ENCODE measurements around the gene PFKM. TPM values are rescaled to one million over a fixed set of nuclear protein-coding genes. Genes with fewer than 3 reads are reported as not detected.
A peak's percentile ranks its signal among the peaks of the same experiment; 100 is the strongest.
"Not testable (repeated sequence)": the region's sequence is repeated elsewhere in the genome, so short reads cannot be mapped to it uniquely, and the experiment has no call there.

Gene PFKM
- total RNA-seq, 2 experiments from 2014 or later = 53.2 to 79.6 TPM

- ATAC-seq = no peak
- H3K36me3 Mint-ChIP-seq (ENCODE audit: low read depth) = peaks cover 39% of the 10 kb centered on the region
- H3K4me1 Mint-ChIP-seq = no peaks in the 10 kb centered on the region
- no peak overlapping the region for H3K4me3 Mint-ChIP-seq
- no peak overlapping the region for H3K27ac Mint-ChIP-seq
- intact Hi-C loops (cut with DNase I, micrococcal nuclease) = no loop called here
- DNase-seq = no peak
- H3K27me3 Mint-ChIP-seq = no peaks in the 10 kb centered on the region
- H3K9me3 Mint-ChIP-seq (ENCODE audit: low read depth) = no peaks in the 10 kb centered on the region
- ChIA-PET POLR2A (no interaction called here), CTCF (interaction anchor here (0.6 kb wide), 1 partner anchor 215 kb away, joined by 3 read pairs; no protein-coding TSS in a partner anchor)
These were observed 9.6 kb downstream of the PFKM start for GRCh38 chr12:48128800-48129199.

DNA sequence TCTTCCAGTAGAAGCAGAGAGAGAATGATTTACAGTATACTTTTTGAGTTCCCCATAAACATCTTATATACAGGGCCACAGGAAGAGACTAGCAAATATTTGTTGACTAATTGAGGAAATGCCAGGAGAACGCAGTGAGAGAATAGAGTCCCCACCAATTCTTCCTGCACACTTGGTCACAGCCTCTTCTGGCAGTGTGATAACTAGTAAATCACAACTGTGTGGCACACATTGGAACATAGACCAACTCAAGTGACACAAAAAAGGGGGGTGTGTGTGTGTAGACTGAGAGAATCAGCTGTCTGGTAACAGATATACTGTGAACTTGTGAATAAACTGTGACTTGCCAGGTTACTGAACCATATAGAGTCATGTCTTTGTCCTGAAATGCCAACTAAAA lies 10.2 kb downstream of the PFKM start:
- Mint-ChIP-seq H3K27me3 (no peaks in the 10 kb centered on the region), H3K27ac (no peak overlapping the region), H3K9me3 (ENCODE audit: low read depth) (no peaks in the 10 kb centered on the region), H3K36me3 (ENCODE audit: low read depth) (peaks cover 38% of the 10 kb centered on the region), H3K4me1 (no peaks in the 10 kb centered on the region), H3K4me3 (no peak overlapping the region)
- ChIA-PET POLR2A (no interaction called here), CTCF (interaction anchor here (0.6 to 0.9 kb wide), 2 partner anchors 216 to 586 kb away, joined by 3 read pairs; no protein-coding TSS in a partner anchor)
- no peak for DNase-seq
- intact Hi-C loops (cut with DNase I, micrococcal nuclease) = no loop called here
- ATAC-seq = no peak

GRCh38 chr12:48131517-48131916 lies 12.4 kb downstream of the PFKM start:
- Mint-ChIP-seq H3K27me3 (no peaks in the 10 kb centered on the region), H3K9me3 (ENCODE audit: low read depth) (no peaks in the 10 kb centered on the region), H3K4me3 (no peak overlapping the region), H3K4me1 (no peaks in the 10 kb centered on the region), H3K27ac (no peak overlapping the region), H3K36me3 (ENCODE audit: low read depth) (peaks cover 41% of the 10 kb centered on the region)
- ATAC-seq (no peak), DNase-seq (no peak)
- intact Hi-C loops (cut with DNase I, micrococcal nuclease) = no loop called here
- ChIA-PET POLR2A (no interaction called here), CTCF (no interaction called here)

DNA sequence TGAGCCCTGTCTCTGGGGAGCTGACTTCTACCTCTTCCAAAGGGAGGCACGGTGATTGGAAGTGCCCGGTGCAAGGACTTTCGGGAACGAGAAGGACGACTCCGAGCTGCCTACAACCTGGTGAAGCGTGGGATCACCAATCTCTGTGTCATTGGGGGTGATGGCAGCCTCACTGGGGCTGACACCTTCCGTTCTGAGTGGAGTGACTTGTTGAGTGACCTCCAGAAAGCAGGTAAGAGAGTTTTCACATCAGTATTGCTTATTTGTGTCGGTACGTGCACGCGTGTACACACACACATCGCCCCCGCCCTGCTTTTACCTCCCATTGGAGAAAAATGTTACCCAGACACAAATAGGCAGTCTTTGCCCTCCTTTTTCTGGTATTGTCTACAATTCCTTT lies 13.7 kb downstream of the PFKM start:
- H3K4me3 Mint-ChIP-seq = no peak overlapping the region
- intact Hi-C loops (cut with DNase I, micrococcal nuclease) = no loop called here

DNA sequence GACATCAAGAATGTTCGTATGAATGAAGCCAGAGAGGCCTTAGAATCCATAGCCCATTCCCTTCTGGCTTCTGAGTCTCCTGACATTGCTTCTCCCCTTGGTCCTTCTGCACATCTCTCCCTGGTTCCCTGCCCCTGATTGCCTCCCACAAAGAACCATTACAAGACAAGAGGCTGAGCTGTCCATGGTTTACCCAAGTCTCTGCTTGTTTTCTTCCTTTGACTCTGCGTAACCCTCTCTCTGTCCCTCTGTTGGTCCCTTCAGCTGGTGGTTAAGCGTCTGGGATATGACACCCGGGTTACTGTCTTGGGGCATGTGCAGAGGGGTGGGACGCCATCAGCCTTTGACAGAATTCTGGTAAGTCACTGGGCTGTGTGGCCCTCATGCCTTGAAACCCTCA lies 15.9 kb downstream of the PFKM start:
- CTCF ChIA-PET = no interaction called here
- H3K36me3 Mint-ChIP-seq (ENCODE audit: low read depth) = peaks cover 35% of the 10 kb centered on the region
- POLR2A ChIA-PET = no interaction called here
- no peak for ATAC-seq
- H3K4me1 Mint-ChIP-seq = no peaks in the 10 kb centered on the region
- H3K27ac Mint-ChIP-seq = no peak overlapping the region
- no peaks in the 10 kb centered on the region for H3K27me3 Mint-ChIP-seq
- intact Hi-C loops (cut with DNase I, micrococcal nuclease) = no loop called here
- no peaks in the 10 kb centered on the region for H3K9me3 Mint-ChIP-seq (ENCODE audit: low read depth)
- no peak overlapping the region for H3K4me3 Mint-ChIP-seq
- no peak for DNase-seq

More for the DNA sequence above, 13.7 kb downstream of the PFKM start:
- CTCF ChIA-PET = no interaction called here
- ATAC-seq (no peak), DNase-seq (no peak)
- H3K27me3 Mint-ChIP-seq = no peaks in the 10 kb centered on the region
- peaks cover 33% of the 10 kb centered on the region for H3K36me3 Mint-ChIP-seq (ENCODE audit: low read depth)
- H3K27ac Mint-ChIP-seq = no peak overlapping the region
- POLR2A ChIA-PET = no interaction called here
- H3K4me1 Mint-ChIP-seq = no peaks in the 10 kb centered on the region
- no peaks in the 10 kb centered on the region for H3K9me3 Mint-ChIP-seq (ENCODE audit: low read depth)

DNA sequence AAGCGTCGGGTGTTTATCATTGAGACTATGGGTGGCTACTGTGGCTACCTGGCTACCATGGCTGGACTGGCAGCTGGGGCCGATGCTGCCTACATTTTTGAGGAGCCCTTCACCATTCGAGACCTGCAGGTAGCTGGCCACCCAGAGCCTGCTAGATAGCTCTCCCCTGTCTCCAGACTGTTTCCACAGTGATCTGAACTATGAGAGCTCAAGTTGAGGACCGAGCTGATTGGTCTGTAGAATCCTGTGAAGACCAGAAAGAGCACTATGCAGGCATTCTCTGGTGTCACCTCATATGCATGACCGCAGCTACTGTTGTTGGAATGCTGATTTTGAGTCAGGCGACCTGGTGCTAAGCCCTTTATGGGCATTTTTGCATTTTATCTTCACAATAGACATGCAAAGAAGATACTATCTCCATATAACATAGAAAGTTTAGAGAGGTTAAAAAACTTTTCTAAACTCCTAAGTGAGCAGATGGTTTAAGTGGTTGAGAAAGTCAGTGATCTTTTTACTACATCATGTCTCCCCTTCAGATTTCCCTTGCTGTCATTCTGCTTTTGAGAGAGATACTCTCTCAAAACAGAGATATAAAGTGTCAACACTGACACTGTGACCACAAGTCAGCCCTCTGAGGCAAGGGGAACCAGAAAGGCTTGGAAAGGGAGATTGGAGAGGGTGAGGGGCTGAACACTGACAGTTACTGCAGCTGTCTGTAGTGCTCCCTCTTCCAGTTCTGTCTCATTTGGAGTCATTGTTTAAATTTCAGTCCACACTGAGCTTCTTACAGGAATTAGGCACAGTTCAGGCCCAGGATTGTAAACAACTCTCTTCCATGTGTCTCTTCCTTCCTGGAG lies 23.9 kb downstream of the PFKM start:
- POLR2A ChIA-PET = no interaction called here
- ATAC-seq (no peak), DNase-seq (no peak)
- Mint-ChIP-seq H3K27ac (no peak overlapping the region), H3K4me1 (no peaks in the 10 kb centered on the region), H3K36me3 (ENCODE audit: low read depth) (peaks cover 50% of the 10 kb centered on the region), H3K9me3 (ENCODE audit: low read depth) (no peaks in the 10 kb centered on the region), H3K27me3 (no peaks in the 10 kb centered on the region), H3K4me3 (no peak overlapping the region)
- CTCF ChIA-PET = interaction anchor here (0.5 to 1.5 kb wide), 2 partner anchors 23 to 88 kb away, joined by 3 to 4 read pairs; no protein-coding TSS in a partner anchor
- intact Hi-C loops (cut with DNase I, micrococcal nuclease) = no loop called here

DNA sequence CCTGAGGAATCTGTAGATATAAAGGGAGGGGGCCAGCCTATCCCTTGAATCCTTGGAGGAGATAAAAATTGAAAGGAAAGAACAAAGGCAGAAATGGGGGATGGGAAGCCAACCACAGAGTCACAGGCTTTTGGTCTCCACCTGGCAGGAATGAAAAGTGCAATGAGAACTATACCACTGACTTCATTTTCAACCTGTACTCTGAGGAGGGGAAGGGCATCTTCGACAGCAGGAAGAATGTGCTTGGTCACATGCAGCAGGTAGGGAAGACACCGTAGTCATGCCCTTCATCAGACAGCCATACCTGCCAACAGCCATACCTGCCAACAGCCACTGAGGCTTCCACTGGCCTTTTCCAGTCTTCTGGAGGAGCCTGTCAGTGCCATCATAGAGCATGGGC lies 24.7 kb downstream of the PFKM start:
- no peak overlapping the region for H3K27ac Mint-ChIP-seq
- H3K4me3 Mint-ChIP-seq = no peak overlapping the region
- H3K4me1 Mint-ChIP-seq = no peaks in the 10 kb centered on the region
- no peaks in the 10 kb centered on the region for H3K9me3 Mint-ChIP-seq (ENCODE audit: low read depth)
- POLR2A ChIA-PET = no interaction called here
- CTCF ChIA-PET = no interaction called here
- H3K36me3 Mint-ChIP-seq (ENCODE audit: low read depth) = peaks cover 53% of the 10 kb centered on the region
- intact Hi-C loops (cut with DNase I, micrococcal nuclease) = no loop called here
- ATAC-seq (no peak), DNase-seq (no peak)
- no peaks in the 10 kb centered on the region for H3K27me3 Mint-ChIP-seq

GRCh38 chr12:48145981-48146380 lies 26.8 kb downstream of the PFKM start:
- ATAC-seq (no peak), DNase-seq (no peak)
- intact Hi-C loops (cut with DNase I, micrococcal nuclease) = no loop called here
- Mint-ChIP-seq H3K27ac (no peak overlapping the region), H3K36me3 (ENCODE audit: low read depth) (peaks cover 52% of the 10 kb centered on the region), H3K9me3 (ENCODE audit: low read depth) (no peaks in the 10 kb centered on the region), H3K27me3 (no peaks in the 10 kb centered on the region), H3K4me3 (no peak overlapping the region), H3K4me1 (peaks cover 1% of the 10 kb centered on the region)
- ChIA-PET POLR2A (no interaction called here), CTCF (interaction anchor here (1.2 to 1.6 kb wide), 3 partner anchors 18 to 58 kb away, joined by 3 to 5 read pairs (median 3); no protein-coding TSS in a partner anchor)

GRCh38 chr12:48151103-48151771 lies 32.1 kb downstream of the PFKM start:
- no peak overlapping the region for H3K27ac Mint-ChIP-seq
- ChIA-PET POLR2A (interaction anchor here (0.7 kb wide), 1 partner anchor 12 kb away, joined by 3 read pairs; no protein-coding TSS in a partner anchor), CTCF (interaction anchor here (0.5 to 1.7 kb wide), 5 partner anchors 9 to 51 kb away, joined by 3 read pairs; no protein-coding TSS in a partner anchor)
- H3K4me3 Mint-ChIP-seq = no peak overlapping the region
- H3K4me1 Mint-ChIP-seq = peaks cover 25% of the 10 kb centered on the region
- no peaks in the 10 kb centered on the region for H3K9me3 Mint-ChIP-seq (ENCODE audit: low read depth)
- H3K36me3 Mint-ChIP-seq (ENCODE audit: low read depth) = peaks cover 29% of the 10 kb centered on the region
- ATAC-seq = peak; percentile 37
- DNase-seq = no peak
- intact Hi-C loops (cut with DNase I, micrococcal nuclease) = no loop called here
- H3K27me3 Mint-ChIP-seq = no peaks in the 10 kb centered on the region

DNA sequence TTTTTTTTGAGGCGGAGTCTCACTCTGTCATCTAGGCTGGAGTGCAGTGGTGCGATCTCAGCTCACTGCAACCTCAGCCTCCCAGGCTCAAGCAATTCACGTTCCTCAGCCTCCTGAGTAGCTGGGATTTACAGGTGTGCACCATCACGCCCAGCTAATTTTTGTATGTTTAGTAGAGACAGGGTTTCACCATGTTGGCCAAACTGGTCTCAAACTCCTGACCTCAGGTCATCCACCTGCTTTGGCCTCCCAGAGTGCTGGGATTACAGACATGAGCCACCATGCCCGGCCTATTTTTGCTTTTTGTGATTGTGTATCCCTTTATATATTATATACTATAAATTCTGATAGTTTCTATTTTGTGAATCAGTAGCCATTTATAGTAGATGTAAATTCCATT lies 36.6 kb downstream of the PFKM start:
- H3K27ac Mint-ChIP-seq; H3K27me3 Mint-ChIP-seq; ATAC-seq; DNase-seq; POLR2A ChIA-PET; H3K4me3 Mint-ChIP-seq; H3K9me3 Mint-ChIP-seq (ENCODE audit: low read depth): not testable (repeated sequence)
- intact Hi-C loops (cut with DNase I, micrococcal nuclease) = loop anchor here (2.0 to 5.0 kb wide), 5 partner anchors 42 to 802 kb away; partner anchors contain the start of genes ARF3 (in 1 of the 2), DDX23 (in 1 of the 2), TMEM106C (in 1 of the 2) and VDR (in 1 of the 2)
- CTCF ChIA-PET = interaction anchor here (1.3 kb wide), 1 partner anchor 9 kb away, joined by 4 read pairs; no protein-coding TSS in a partner anchor
- Mint-ChIP-seq H3K4me1 (peaks cover 46% of the 10 kb centered on the region), H3K36me3 (ENCODE audit: low read depth) (peaks cover 10% of the 10 kb centered on the region)

GRCh38 chr12:48156652-48157017 lies 37.5 kb downstream of the PFKM start:
- ATAC-seq (no peak), DNase-seq (no peak)
- Mint-ChIP-seq H3K27me3 (no peaks in the 10 kb centered on the region), H3K36me3 (ENCODE audit: low read depth) (peaks cover 9% of the 10 kb centered on the region), H3K4me1 (peaks cover 46% of the 10 kb centered on the region), H3K4me3 (peak overlapping the region; percentile 88), H3K27ac (peak overlapping the region; percentile 91), H3K9me3 (ENCODE audit: low read depth) (no peaks in the 10 kb centered on the region)
- intact Hi-C loops (cut with DNase I, micrococcal nuclease) = loop anchor here (1.0 to 5.0 kb wide), 14 partner anchors 27 to 801 kb away; partner anchors contain the start of genes CCDC184 (in 2 of the 2), SENP1 (in 2 of the 2), TMEM106C (in 2 of the 2) and VDR (in 2 of the 2)
- POLR2A ChIA-PET = interaction anchor here (0.6 to 1.8 kb wide), 3 partner anchors 37 to 271 kb away, joined by 5 to 8 read pairs (median 8); partner anchors contain the start of genes PFKM and SENP1
- CTCF ChIA-PET = interaction anchor here (1.4 to 2.6 kb wide), 4 partner anchors 8 to 50 kb away, joined by 4 to 12 read pairs (median 6); partner anchors contain the start of genes PFKM and SENP1
